HG03442 (cell line): Measurements from ENCODE around the gene HEBP2.

ENCODE experiments used
- ATAC-seq: cut with Tn5 transposase; IDR thresholded peaks from one replicate; pipeline ENCODE4 v1.9.1; 2021; ENCODE audit warnings: mild to moderate bottlenecking, moderate library complexity; ENCODE audit not compliant: unreplicated experiment

HEBP2 gene

GRCh38 chr6:138451043-138451442 is 47.0 kb downstream of the HEBP2 start:
- no peak for ATAC-seq

DNA sequence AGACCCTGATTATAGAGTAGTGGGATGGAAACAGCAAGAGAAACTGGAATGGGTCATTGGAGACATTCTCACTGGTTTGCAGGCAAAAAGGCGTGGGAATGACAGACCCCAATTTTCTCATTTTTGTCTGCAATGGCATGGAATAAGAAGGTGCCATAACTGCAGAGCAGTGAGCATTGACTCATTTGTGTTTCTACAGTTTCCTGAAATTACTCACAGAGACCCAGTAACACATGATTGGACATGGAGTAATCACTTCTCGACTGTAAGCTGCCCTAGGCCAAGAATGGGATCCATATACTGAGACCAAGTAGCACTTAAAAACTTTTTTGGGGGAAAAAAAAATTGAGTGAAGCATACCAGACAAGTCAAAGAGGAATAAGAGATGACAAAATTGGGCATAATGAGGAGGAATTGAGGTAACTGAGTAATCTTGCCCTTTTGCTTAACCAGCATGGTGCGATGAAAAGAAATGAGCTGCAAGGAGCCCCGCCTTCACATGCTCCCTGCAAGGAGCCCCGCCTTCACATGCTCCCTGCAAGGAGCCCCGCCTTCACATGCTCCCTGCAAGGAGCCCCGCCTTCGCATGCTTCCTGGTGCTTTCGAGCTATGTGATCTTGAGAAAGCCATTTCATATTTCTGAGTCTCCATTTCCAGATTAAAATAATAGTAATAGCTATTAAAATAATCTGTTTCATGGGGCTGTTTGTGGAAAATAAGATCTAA is 51.1 kb downstream of the HEBP2 start:
- peak; percentile 55 for ATAC-seq

GRCh38 chr6:138455746-138456400 is 51.9 kb downstream of the HEBP2 start:
- ATAC-seq = peak; percentile 88

DNA sequence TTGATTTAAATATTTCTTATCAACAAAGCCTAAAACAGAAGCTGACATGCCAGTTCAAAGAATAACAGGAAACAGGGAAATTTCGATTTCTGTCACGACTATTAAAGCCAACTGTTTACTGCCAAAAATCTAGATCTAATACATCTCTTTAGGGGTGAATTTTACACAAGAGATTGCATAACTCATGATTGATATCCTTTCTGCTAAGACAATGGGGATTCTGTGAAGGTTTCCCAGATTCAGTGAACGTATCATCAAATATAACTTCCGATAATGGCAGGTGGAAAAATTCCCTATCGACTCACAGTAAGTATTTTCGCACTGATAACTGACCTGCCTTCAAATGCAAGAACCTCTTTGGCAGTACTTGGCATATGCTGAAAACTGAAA is 52.4 kb downstream of the HEBP2 start:
- ATAC-seq = no peak

GRCh38 chr6:138461647-138462046 is 57.6 kb downstream of the HEBP2 start:
- no peak for ATAC-seq

- no peak for ATAC-seq
Observed at GRCh38 chr6:138464085-138464484, 60.1 kb downstream of the HEBP2 start.

GRCh38 chr6:138465007-138465645 is 61.1 kb downstream of the HEBP2 start:
- ATAC-seq = no peak

GRCh38 chr6:138467901-138468300 is 63.9 kb downstream of the HEBP2 start:
- no peak for ATAC-seq

DNA sequence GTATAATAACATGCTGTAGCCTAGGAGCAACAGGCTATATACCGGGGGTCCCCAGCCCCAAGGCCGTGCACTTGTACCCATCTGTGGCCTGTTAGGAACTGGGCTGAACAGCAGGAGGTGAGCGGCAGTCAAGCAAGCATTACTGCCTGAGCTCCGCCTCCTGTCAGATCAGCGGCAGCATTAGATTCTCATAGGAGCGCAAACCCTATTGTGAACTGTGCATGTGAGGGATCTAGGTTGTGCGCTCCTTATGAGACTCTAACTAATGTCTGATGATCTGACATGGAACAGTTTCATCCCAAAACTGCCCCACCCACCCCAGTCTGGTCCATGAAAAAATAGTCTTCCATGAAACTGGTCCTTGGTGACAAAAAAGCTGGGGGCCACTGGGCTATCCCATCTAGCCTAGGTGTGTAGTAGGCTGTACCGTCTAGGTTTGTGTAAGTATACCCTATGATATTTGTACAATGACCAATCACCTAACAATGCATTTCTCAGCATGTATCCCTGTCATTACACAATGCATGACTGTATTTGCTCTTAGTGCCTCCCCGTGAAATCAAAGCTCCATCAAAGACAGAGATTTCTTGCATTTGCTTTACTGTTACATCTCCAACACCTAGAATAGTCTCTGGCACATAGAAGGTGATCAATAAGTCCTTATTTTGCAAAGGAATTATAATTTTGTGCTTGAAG is 64.4 kb downstream of the HEBP2 start:
- no peak for ATAC-seq
